Subcutaneous abdominal adipose tissue (tissue), 5 donors: ENCODE results near the gene LBX1.
A peak's percentile ranks its signal among the peaks of the same experiment; 100 is the strongest.

Experiments
- H3K27ac ChIP-seq: one replicate; pipeline ENCODE4 v1.7.0; 2013; ENCODE audit warnings: low read depth, mild to moderate bottlenecking, inconsistent platforms, low read length, moderate library complexity
- H3K27me3 ChIP-seq, 5 donors: one replicate each; pipeline ENCODE4 v1.7.0; 2013; ENCODE audit warnings: low read length in 5 of 5, inconsistent platforms in 1 of 5; ENCODE audit not compliant: control insufficient read depth in 5 of 5, insufficient read depth in 4 of 5
- H3K36me3 ChIP-seq, 5 donors: one replicate each; pipeline ENCODE4 v1.7.0; 2013; ENCODE audit warnings: low read length in 5 of 5; ENCODE audit not compliant: control insufficient read depth in 5 of 5, insufficient read depth in 5 of 5
- H3K4me1 ChIP-seq, 5 donors: one replicate each; pipeline ENCODE4 v1.7.0; 2013; ENCODE audit warnings: low read length in 5 of 5, mild to moderate bottlenecking in 3 of 5, moderate library complexity in 1 of 5; ENCODE audit not compliant: control insufficient read depth in 5 of 5, insufficient read depth in 5 of 5
- H3K4me3 ChIP-seq, 5 donors: one replicate each; pipeline ENCODE4 v1.7.0; 2013; ENCODE audit warnings: low read length in 5 of 5, low read depth in 1 of 5
- H3K9ac ChIP-seq, 5 donors: one replicate each; pipeline ENCODE4 v1.7.0; 2013; ENCODE audit warnings: low read length in 5 of 5, mild to moderate bottlenecking in 4 of 5, moderate library complexity in 3 of 5
- H3K9me3 ChIP-seq, 5 donors: one replicate each; pipeline ENCODE4 v1.7.0; 2013; ENCODE audit warnings: low read length in 5 of 5; ENCODE audit not compliant: control insufficient read depth in 5 of 5
- donor health status: healthy.
- donor health status: healthy.
- donor health status: healthy.
- donor health status: healthy.
- donor health status: healthy.

The LBX1 gene

GRCh38 chr10:101233863-101234262 is 4.6 kb upstream of the LBX1 start:
- peaks cover 0 to 33% (median 26%) of the 10 kb centered on the region in 5 donors for H3K4me1 ChIP-seq
- H3K27ac ChIP-seq = no peak overlapping the region
- no peak overlapping the region for H3K9ac ChIP-seq
- peaks cover 0 to 4% (median 3%) of the 10 kb centered on the region in 5 donors for H3K9me3 ChIP-seq
- H3K4me3 ChIP-seq = no peak overlapping the region
- peaks cover 85 to 100% (median 96%) of the 10 kb centered on the region in 5 donors for H3K27me3 ChIP-seq
- no peaks in the 10 kb centered on the region for H3K36me3 ChIP-seq

GRCh38 chr10:101233443-101233842 is 4.2 kb upstream of the LBX1 start:
- peaks cover 0 to 37% (median 28%) of the 10 kb centered on the region in 5 donors for H3K4me1 ChIP-seq
- H3K9me3 ChIP-seq = peaks cover 0 to 4% (median 3%) of the 10 kb centered on the region in 5 donors
- no peaks in the 10 kb centered on the region for H3K36me3 ChIP-seq
- no peak overlapping the region for H3K27ac ChIP-seq
- H3K27me3 ChIP-seq = peaks cover 82 to 98% (median 95%) of the 10 kb centered on the region in 5 donors
- no peak overlapping the region for H3K9ac ChIP-seq
- H3K4me3 ChIP-seq = no peak overlapping the region

- H3K9ac ChIP-seq = no peak overlapping the region
- H3K27me3 ChIP-seq = peaks cover 81 to 98% (median 95%) of the 10 kb centered on the region in 5 donors
- H3K4me3 ChIP-seq = no peak overlapping the region
- no peak overlapping the region for H3K27ac ChIP-seq
- H3K4me1 ChIP-seq = peaks cover 0 to 43% (median 33%) of the 10 kb centered on the region in 5 donors
- no peaks in the 10 kb centered on the region for H3K36me3 ChIP-seq
- H3K9me3 ChIP-seq = peaks cover 0 to 4% (median 3%) of the 10 kb centered on the region in 5 donors
Observed at GRCh38 chr10:101231912-101232689, 2.8 kb upstream of the LBX1 start.

- Histone ChIP-seq H3K27me3 (peaks cover 79 to 98% (median 93%) of the 10 kb centered on the region in 5 donors), H3K36me3 (no peaks in the 10 kb centered on the region), H3K9ac (no peak overlapping the region), H3K4me3 (no peak overlapping the region), H3K4me1 (peaks cover 0 to 44% (median 35%) of the 10 kb centered on the region in 5 donors), H3K27ac (no peak overlapping the region), H3K9me3 (peaks cover 0 to 3% (median 0%) of the 10 kb centered on the region in 5 donors)
Observed at GRCh38 chr10:101231092-101231491, 1.8 kb upstream of the LBX1 start.

GRCh38 chr10:101230183-101230917 is 1.1 kb upstream of the LBX1 start:
- Histone ChIP-seq H3K9me3 (peaks cover 0 to 3% (median 0%) of the 10 kb centered on the region in 5 donors), H3K36me3 (no peaks in the 10 kb centered on the region), H3K4me1 (peaks cover 0 to 50% (median 42%) of the 10 kb centered on the region in 5 donors), H3K27ac (no peak overlapping the region), H3K27me3 (peaks cover 81 to 98% (median 93%) of the 10 kb centered on the region in 5 donors), H3K9ac (no peak overlapping the region), H3K4me3 (no peak overlapping the region)

GRCh38 chr10:101228966-101229265 is 347 bp downstream of the LBX1 start:
- Histone ChIP-seq H3K9me3 (peaks cover 0 to under 1% (median 0%) of the 10 kb centered on the region in 5 donors), H3K4me3 (peak overlapping the region in 3 of 5 donors; percentile 5 to 48 (median 35)), H3K27ac (no peak overlapping the region), H3K27me3 (peaks cover 81 to 97% (median 92%) of the 10 kb centered on the region in 5 donors), H3K36me3 (no peaks in the 10 kb centered on the region), H3K4me1 (peaks cover 0 to 60% (median 49%) of the 10 kb centered on the region in 5 donors), H3K9ac (no peak overlapping the region)

- H3K9ac ChIP-seq = no peak overlapping the region
- H3K9me3 ChIP-seq = peaks cover 0 to 2% (median 0%) of the 10 kb centered on the region in 5 donors
- peaks cover 0 to 65% (median 54%) of the 10 kb centered on the region in 5 donors for H3K4me1 ChIP-seq
- H3K36me3 ChIP-seq = no peaks in the 10 kb centered on the region
- no peak overlapping the region for H3K4me3 ChIP-seq
- no peak overlapping the region for H3K27ac ChIP-seq
- peaks cover 81 to 97% (median 92%) of the 10 kb centered on the region in 5 donors for H3K27me3 ChIP-seq
Observed at GRCh38 chr10:101228153-101228965, 904 bp downstream of the LBX1 start.

GRCh38 chr10:101227429-101228152 is 1.7 kb downstream of the LBX1 start:
- peaks cover 79 to 97% (median 91%) of the 10 kb centered on the region in 5 donors for H3K27me3 ChIP-seq
- peaks cover 2 to 73% (median 62%) of the 10 kb centered on the region in 5 donors for H3K4me1 ChIP-seq
- peak overlapping the region in 2 of 5 donors; percentile 31 to 50 for H3K4me3 ChIP-seq
- peaks cover 0 to 2% (median 0%) of the 10 kb centered on the region in 5 donors for H3K9me3 ChIP-seq
- H3K27ac ChIP-seq = no peak overlapping the region
- no peaks in the 10 kb centered on the region for H3K36me3 ChIP-seq
- H3K9ac ChIP-seq = no peak overlapping the region
